HepG2 (cell line): Measurements from ENCODE around the gene IP6K1. TPM values are rescaled to one million over a fixed set of nuclear protein-coding genes. Genes with fewer than 3 reads are reported as not detected.
A peak's percentile ranks its signal among the peaks of the same experiment; 100 is the strongest.

Experiments used
- ATM ChIP-seq: fragments of 450-650 bp; IDR thresholded peaks from 2 replicates; pipeline ENCODE4 v1.7.1; 2017; ENCODE audit warnings: mild to moderate bottlenecking, borderline replicate concordance
- CENPBD1 ChIP-seq: sonication (generic); formaldehyde crosslinking; IDR thresholded peaks from 2 replicates; pipeline ENCODE4 v1.8.0; 2022; ENCODE audit warnings: missing genetic modification reagents, low read depth, mild to moderate bottlenecking, borderline replicate concordance
- CHCHD3 ChIP-seq: sonication (generic); formaldehyde crosslinking; IDR thresholded peaks from 2 replicates; pipeline ENCODE4 v1.8.0; 2022; ENCODE audit warnings: mild to moderate bottlenecking, missing genetic modification reagents, moderate library complexity
- ERF ChIP-seq: IDR thresholded peaks from 2 replicates; pipeline ENCODE4 v1.6.1; 2018; ENCODE audit warnings: missing biosample characterization, missing genetic modification reagents
- EZH2 ChIP-seq: conservative IDR thresholded peaks from 2 replicates; pipeline ENCODE4 v1.6.1; 2012; ENCODE audit warnings: mild to moderate bottlenecking, low read depth, low read length, moderate library complexity
- MLXIP ChIP-seq: sonication (generic); formaldehyde crosslinking; IDR thresholded peaks from 2 replicates; pipeline ENCODE4 v1.9.0; 2021; ENCODE audit warnings: missing genetic modification reagents, borderline replicate concordance
- MXD4 ChIP-seq: IDR thresholded peaks from 2 replicates; pipeline ENCODE4 v1.6.1; 2016; ENCODE audit warnings: mild to moderate bottlenecking, missing biosample characterization, missing genetic modification reagents
- NFKBIZ ChIP-seq: IDR thresholded peaks from 2 replicates; pipeline ENCODE4 v1.6.1; 2018; ENCODE audit warnings: missing genetic modification reagents, missing compliant biosample characterization
- PCBP2 ChIP-seq: fragments of 200-400 bp; formaldehyde crosslinking; optimal IDR thresholded peaks from 2 replicates; pipeline ENCODE3; 2018; ENCODE audit warnings: low read length, low read depth; ENCODE audit not compliant: poor library complexity, severe bottlenecking
- RERE ChIP-seq: IDR thresholded peaks from 2 replicates; pipeline ENCODE4 v1.6.1; 2016; ENCODE audit warnings: low read depth, missing genetic modification reagents, missing compliant biosample characterization
- RXRB ChIP-seq: IDR thresholded peaks from 2 replicates; pipeline ENCODE4 v1.6.1; 2016; ENCODE audit warnings: borderline replicate concordance, missing genetic modification reagents, missing compliant biosample characterization
- SALL1 ChIP-seq: sonication (generic); formaldehyde crosslinking; IDR thresholded peaks from 2 replicates; pipeline ENCODE4 v1.8.0; 2022; ENCODE audit warnings: mild to moderate bottlenecking, missing genetic modification reagents
- SNAI1 ChIP-seq: sonication (generic); formaldehyde crosslinking; IDR thresholded peaks from 2 replicates; pipeline ENCODE4 v1.5.0; 2020; ENCODE audit warnings: mild to moderate bottlenecking, missing genetic modification reagents, borderline replicate concordance
- SNRNP70 ChIP-seq: fragments of 200-400 bp; formaldehyde crosslinking; IDR thresholded peaks from 2 replicates; pipeline ENCODE4 v1.6.1; 2017; ENCODE audit warnings: mild to moderate bottlenecking, low read depth, low read length, moderate library complexity
- TEF ChIP-seq: sonication (generic); formaldehyde crosslinking; IDR thresholded peaks from 2 replicates; pipeline ENCODE4 v1.5.0; 2020; ENCODE audit warnings: missing genetic modification reagents
- ZNF274 ChIP-seq: sonication (generic); formaldehyde crosslinking; IDR thresholded peaks from 2 replicates; pipeline ENCODE4 v1.5.1; 2020; ENCODE audit warnings: mild to moderate bottlenecking, missing genetic modification reagents
- ZNF549 ChIP-seq: sonication (generic); formaldehyde crosslinking; IDR thresholded peaks from 2 replicates; pipeline ENCODE4 v1.5.0; 2020; ENCODE audit warnings: missing genetic modification reagents
- ZNF563 ChIP-seq: sonication (generic); formaldehyde crosslinking; IDR thresholded peaks from 2 replicates; pipeline ENCODE4 v1.8.0; 2022; ENCODE audit warnings: mild to moderate bottlenecking, moderate library complexity, missing genetic modification reagents
- ZNF790 ChIP-seq: sonication (generic); formaldehyde crosslinking; IDR thresholded peaks from 2 replicates; pipeline ENCODE4 v1.8.0; 2022; ENCODE audit warnings: missing genetic modification reagents, mild to moderate bottlenecking, borderline replicate concordance
- ZNF879 ChIP-seq: sonication (generic); formaldehyde crosslinking; IDR thresholded peaks from 2 replicates; pipeline ENCODE4 v1.8.1; 2023; ENCODE audit warnings: missing genetic modification reagents
- polyA plus RNA-seq, 8 experiments: library from polyadenylated mRNA; depleted of rRNA in 3 of 8; stranded (reverse) in 7 of 8; unstranded in 1 of 8; fragments of >200 nt; fragmentation: Illumina TruSeq in 4 of 8; extraction: Trizol in 4 of 8; gene quantifications; 2 replicates each; pipeline versions ENCODE4 v1.2.1 to v1.2.3, GENCODE V29; 2011 to 2016; ENCODE audit warnings: low read depth in 4 of 8, missing spikeins in 1 of 8, mixed read lengths in 1 of 8; ENCODE audit not compliant: insufficient read depth in 1 of 8
- total RNA-seq, 5 experiments: library from RNA; depleted of rRNA; stranded (reverse); fragments of >200 nt; fragmentation: Illumina TruSeq; extraction: Trizol; gene quantifications; 2 replicates each; pipeline ENCODE4 v1.2.3, GENCODE V29; 2016; ENCODE audit warnings: low read depth in 1 of 5

IP6K1 gene
- total and polyA plus RNA-seq, 2 of the 13 experiments (the other 11 are each of a cell fraction or from before 2014, with no cell fraction given): 17.7 to 29.7 TPM

GRCh38 chr3:49786357-49787181 is at the start of gene IP6K1 (continued):
- no peak for TF ChIP-seq PCBP2
- 0 out of 2 replicates have a peak, but pooled peaks have one; percentile 35 for TF ChIP-seq CHCHD3 (CRISPR knock-in tag)
- peak; percentile 86; the same call in 1 of the 2 replicates for TF ChIP-seq ZNF879 (CRISPR knock-in tag)
- peak; percentile 92; the same call in 1 of the 2 replicates for TF ChIP-seq ZNF563
- TF ChIP-seq RERE (CRISPR knock-in tag): no peak
- no peak for TF ChIP-seq TEF
- peak; percentile 79 for TF ChIP-seq MXD4 (CRISPR knock-in tag)
- TF ChIP-seq ZNF274 (CRISPR knock-in tag): peak; percentile 42; the same call in 1 of the 2 replicates
- no peak for TF ChIP-seq CENPBD1 (CRISPR knock-in tag)
- TF ChIP-seq SNRNP70: no peak
- peak; percentile 70 for TF ChIP-seq NFKBIZ (CRISPR knock-in tag)
- peak; percentile 85; the same call in 1 of the 2 replicates for TF ChIP-seq ZNF790 (CRISPR knock-in tag)
- TF ChIP-seq ATM: no peak
- TF ChIP-seq SNAI1 (CRISPR knock-in tag): no peak
- no peak for TF ChIP-seq EZH2
- TF ChIP-seq RXRB (CRISPR knock-in tag): no peak
- TF ChIP-seq MLXIP (CRISPR knock-in tag): no peak
- peak; percentile 83 for TF ChIP-seq ERF (CRISPR knock-in tag)
- TF ChIP-seq SALL1 (CRISPR knock-in tag): peak; percentile 87
- 0 out of 2 replicates have a peak, but pooled peaks have one; percentile 15 for TF ChIP-seq ZNF549 (CRISPR knock-in tag)
